HFF-Myc (cell line): Measurements from ENCODE around the gene OCIAD1.
"Not testable (repeated sequence)": the region's sequence is repeated elsewhere in the genome, so short reads cannot be mapped to it uniquely, and the experiment has no call there.

ENCODE experiments used
- DNase-seq: peaks from one replicate; pipeline ENCODE4 v3.0.0-alpha.2; 2011; ENCODE audit warnings: low read depth; ENCODE audit errors: extremely low read depth
- H3K4me3 ChIP-seq: replicated peaks from 2 replicates; pipeline ENCODE4 v1.5.1; 2011; ENCODE audit warnings: low read depth, mild to moderate bottlenecking, control low read depth, low read length
- TF ChIP-seq, protein P1 (sequence below): IDR thresholded peaks from 2 replicates; pipeline ENCODE4 v1.5.1; 2012; ENCODE audit warnings: mild to moderate bottlenecking, low read depth, low read length, control low read depth; ENCODE audit errors: missing control alignments

Gene OCIAD1

DNA sequence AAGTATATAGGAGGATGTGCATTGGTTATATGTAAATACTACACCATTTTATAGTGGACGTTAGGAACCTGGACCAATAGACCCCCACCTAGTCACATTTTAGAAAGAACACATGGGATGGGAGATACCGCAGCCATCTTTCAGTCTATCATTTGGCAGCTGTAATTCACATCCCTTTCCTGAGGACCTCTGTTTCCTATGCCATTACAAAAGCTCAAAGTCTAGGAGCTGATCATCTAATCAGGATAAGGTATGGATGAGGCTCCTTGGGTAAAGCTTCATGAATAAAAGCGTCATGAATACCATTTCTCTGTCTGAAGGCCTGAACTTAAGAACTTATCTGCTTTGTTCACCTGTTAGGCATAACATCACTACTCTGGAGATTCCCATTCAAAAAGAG lies 31.1 kb downstream of the OCIAD1 start:
- no peak for DNase-seq
- TF ChIP-seq, protein P1, sequence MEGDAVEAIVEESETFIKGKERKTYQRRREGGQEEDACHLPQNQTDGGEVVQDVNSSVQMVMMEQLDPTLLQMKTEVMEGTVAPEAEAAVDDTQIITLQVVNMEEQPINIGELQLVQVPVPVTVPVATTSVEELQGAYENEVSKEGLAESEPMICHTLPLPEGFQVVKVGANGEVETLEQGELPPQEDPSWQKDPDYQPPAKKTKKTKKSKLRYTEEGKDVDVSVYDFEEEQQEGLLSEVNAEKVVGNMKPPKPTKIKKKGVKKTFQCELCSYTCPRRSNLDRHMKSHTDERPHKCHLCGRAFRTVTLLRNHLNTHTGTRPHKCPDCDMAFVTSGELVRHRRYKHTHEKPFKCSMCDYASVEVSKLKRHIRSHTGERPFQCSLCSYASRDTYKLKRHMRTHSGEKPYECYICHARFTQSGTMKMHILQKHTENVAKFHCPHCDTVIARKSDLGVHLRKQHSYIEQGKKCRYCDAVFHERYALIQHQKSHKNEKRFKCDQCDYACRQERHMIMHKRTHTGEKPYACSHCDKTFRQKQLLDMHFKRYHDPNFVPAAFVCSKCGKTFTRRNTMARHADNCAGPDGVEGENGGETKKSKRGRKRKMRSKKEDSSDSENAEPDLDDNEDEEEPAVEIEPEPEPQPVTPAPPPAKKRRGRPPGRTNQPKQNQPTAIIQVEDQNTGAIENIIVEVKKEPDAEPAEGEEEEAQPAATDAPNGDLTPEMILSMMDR = no peak
- no peak overlapping the region for H3K4me3 ChIP-seq

DNA sequence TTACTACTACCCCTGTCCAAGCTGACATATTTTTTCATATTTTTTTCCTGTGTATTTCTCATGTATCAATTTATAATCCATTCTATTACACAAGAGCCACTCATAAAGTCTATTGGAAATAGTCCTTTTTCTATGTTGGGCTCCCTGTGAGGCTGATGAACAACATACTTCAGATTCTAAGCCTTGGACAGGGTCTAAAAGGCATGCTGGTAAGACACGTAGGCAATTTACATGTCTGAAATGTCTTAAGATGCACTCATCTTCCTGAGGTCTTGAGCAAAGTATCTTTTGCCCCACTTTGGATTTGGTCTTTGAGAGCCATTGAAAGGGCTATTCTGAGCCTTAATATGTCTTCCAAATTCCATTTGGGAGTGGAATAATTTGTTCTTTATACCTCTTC lies 31.8 kb downstream of the OCIAD1 start:
- TF ChIP-seq, protein P1 = no peak
- no peak for DNase-seq
- H3K4me3 ChIP-seq = no peak overlapping the region

DNA sequence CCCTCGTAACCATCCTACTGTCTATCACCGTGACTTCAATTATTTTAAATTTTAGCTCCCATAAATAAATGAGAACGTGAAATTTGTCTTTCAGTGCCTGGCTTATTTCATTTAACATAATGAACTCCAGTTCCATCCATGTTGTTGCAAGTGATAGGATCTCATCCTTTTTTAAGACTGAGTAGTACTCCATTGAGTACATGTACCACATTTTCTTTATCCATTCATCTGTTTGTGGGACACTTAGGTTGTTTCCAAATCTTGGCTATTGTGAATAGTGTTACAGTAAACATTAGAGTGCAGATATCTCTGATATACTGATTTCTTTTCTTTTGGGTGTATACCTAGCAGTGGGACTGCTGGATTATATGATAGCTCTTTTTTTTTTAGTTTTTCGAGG lies 32.8 kb downstream of the OCIAD1 start:
- DNase-seq = no peak
- TF ChIP-seq, protein P1 = no peak

DNA sequence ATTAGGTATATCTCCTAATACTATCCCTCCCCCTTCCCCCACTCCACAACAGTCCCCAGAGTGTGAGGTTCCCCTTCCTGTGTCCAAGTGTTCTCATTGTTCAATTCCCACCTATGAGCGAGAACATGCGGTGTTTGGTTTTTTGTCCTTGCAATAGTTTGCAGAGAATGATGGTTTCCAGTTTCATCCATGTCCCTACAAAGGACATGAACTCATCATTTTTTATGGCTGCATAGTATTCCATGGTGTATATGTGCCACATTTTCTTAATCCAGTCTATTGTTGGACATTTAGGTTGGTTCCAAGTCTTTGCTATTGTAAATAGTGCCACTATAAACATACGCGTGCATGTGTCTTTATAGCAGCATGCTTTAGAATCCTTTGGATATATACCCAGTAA lies 33.8 kb downstream of the OCIAD1 start:
- H3K4me3 ChIP-seq, DNase-seq: not testable (repeated sequence)

More for the DNA sequence above, 32.8 kb downstream of the OCIAD1 start:
- H3K4me3 ChIP-seq = no peak overlapping the region

DNA sequence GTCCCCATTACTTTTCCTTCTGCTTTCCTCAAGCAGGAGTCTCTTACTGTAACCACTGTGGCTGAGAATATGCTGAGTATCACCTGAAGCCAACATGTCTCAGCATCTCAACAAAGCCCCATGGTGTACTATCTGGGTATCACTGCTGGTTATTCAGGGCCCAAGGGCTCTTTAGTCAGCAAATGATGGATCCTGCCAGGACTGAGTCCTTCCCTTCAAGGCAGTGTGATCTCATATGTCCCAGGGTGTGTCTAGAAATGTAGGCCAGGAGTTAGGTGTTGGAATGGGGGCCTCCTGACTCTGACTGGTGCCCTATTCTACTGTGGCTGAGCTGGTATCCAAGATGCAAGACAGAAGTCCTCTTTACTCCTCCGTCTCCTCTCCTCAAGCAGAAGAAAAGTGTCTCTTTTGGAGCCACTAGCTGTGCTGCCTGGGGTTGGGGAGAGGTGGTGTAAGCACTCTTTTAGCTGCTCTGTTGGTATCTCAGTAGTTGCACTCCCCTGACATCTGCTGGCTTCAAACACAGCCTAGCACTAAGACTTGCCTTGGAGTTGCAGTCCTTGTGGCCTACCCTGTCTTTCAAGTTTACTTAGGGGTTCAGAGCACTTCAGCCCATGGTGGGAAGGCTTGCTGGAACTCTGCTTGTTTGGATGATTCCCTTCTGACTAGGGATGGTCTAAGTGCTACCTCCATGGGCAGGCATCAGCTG lies 47.1 kb downstream of the OCIAD1 start:
- DNase-seq = no peak
- H3K4me3 ChIP-seq = no peak overlapping the region
- TF ChIP-seq, protein P1 = no peak

DNA sequence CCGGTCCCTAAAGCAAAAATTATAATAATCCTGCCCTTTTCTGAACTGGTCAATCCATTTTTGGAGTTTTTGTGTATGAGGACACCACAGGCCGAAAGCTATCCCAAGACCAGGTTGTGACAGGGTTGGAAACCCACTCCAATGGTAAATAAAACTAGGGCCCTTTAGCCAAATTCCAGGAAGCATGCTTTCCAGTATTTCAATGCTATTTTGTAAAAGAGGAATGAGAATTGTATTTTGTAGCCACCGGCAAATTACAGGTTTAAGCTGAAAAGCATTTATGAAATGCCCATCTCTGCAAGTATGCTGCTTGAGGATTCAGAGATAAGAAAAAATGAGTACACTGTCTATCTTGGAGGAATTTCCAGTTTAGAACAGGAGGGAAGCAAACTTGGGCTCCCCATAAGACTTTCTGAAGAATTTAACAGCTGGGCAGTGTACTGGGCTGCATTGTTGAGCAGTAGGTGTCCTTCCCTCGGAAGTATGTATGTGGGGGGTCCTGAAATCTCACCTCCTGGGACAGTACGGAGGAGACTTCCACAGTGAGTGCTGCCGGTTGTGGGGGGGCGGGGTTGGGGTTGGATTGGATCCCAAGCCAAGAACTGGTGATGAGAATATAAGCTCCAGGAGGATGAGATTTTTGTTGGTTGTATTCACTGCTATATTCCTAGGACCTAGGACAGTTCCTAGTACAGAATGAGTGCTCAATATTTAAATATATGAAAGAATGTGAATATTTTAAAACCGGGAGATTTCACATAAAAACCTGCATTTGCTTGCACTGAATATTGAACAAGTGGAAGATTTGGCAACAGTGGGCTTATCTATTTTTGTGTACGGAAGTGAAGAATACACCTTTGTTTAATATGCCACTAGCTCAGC lies 48.9 kb downstream of the OCIAD1 start:
- DNase-seq = no peak
- TF ChIP-seq, protein P1 = no peak
- no peak overlapping the region for H3K4me3 ChIP-seq

DNA sequence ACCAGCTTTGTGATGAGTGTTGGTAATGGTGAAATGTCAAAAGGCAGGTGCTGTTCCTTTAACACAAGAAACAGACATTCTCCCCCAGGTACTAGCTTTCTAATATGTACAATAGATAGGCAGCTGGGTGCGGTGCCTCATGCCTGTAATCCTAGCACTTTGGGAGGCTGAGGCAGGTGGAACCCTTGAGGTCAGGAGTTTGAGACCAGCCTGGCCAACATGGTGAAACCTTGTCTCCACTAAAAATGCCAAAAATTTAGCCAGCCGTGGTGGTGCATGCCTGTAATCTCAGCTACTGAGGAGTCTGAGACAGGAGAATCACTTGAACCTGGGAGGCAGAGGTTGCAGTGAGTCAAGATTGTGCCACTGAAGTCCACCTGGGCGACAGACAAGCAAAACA lies 50.8 kb downstream of the OCIAD1 start:
- H3K4me3 ChIP-seq, DNase-seq: not testable (repeated sequence)

DNA sequence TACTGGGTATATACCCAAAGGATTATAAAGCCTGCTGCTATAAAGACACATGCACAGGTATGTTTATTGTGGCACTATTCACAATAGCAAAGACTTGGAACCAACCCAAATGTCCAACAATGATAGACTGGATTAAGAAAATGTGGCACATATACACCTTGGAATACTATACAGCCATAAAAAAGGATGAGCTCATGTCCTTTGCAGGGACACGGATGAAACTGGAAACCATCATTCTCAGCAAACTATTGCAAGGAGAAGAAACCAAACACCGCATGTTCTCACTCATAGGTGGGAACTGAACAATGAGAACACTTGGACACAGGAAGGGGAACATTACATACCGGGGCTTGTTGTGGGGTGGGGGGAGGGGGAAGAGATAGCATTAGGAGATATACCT lies 58.9 kb downstream of the OCIAD1 start:
- H3K4me3 ChIP-seq, DNase-seq: not testable (repeated sequence)
